GM19240 (cell line): ENCODE results near the gene SEC61B.
"Not testable (repeated sequence)": the region's sequence is repeated elsewhere in the genome, so short reads cannot be mapped to it uniquely, and the experiment has no call there.

Experiments
- DNase-seq: peaks from one replicate; pipeline ENCODE4 v3.0.0; 2011; ENCODE audit warnings: low spot score; ENCODE audit not compliant: insufficient read length

SEC61B gene

GRCh38 chr9:99235926-99236634, 14.0 kb downstream of the SEC61B start:
- DNase-seq = peak; percentile 39

- DNase-seq = no peak
These were observed 15.3 kb downstream of the SEC61B start for GRCh38 chr9:99237356-99237755.

- not testable (repeated sequence) for DNase-seq
These were observed 15.8 kb downstream of the SEC61B start for GRCh38 chr9:99237849-99238248.

DNA sequence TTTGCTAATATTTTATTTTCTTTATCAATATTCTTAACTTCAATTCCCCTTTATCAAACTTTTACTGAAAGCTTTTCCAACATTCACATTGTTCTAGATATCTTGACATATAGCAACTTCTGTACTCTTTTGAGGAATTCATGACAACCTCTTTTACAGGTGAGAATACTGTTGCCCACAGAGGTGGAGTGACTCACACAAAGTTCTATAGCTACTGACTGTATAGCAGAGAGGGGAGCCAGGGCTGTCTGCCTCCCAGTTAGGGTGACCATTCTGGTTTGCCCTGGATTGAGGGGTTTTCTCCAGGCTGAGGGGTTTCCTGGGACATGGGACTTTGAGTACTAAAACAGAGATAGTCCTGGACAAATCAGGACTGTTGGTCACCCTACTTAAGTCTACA, 16.2 kb downstream of the SEC61B start:
- DNase-seq = no peak

DNA sequence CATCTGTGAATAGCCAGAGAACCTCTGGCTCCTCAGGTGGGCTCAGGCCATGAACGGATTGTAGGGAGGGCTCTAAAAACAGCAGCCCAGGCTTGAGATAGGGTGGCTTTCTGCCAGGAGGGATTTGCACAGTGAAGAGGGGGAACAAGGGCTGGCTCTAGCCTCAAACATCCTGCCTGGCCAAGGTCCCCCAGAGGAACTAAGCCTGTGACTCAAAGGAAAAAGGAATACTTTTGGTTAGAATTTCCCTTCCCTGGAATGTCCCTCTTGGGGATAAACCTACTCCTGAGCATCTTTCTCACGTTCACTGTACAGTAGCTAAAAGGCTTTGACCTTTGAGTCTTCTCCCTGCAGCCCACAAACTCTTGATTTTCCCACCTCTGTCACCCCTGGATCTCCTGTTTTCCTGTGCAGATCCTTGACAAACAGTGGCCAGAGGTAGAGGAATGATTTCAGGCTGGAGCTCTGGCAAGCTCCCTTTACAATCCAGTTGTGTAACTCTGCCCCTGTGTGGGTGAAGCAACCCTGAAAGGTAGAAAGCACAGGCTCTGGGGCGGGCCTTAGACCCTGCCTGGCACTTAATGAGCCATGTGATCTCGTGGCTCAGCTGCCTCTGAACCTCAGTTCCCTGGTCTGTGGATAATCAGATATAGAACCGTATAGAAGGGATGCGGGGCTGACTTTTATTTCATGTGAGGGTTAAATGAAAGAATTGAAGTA, 17.4 kb downstream of the SEC61B start:
- no peak for DNase-seq

DNA sequence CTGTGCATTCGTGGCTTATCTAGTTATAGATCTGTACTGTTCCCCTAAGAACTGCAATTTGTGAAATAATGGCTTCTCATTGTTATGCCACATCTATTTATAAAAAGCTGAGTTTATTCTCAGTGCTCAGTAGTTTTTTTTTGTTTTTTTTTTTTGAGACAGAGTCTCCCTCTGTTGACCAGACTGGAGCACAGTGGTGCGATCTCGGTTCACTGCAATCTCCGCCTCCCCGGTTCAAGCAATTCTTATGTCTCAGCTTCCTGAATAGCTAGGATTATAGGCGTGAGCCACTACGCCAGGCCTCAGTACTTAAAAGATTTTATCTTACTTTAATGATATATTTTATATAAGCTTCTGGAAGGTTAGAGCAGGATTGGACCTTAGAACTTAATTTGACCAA, 19.0 kb downstream of the SEC61B start:
- DNase-seq = no peak

- no peak for DNase-seq
These were observed 22.5 kb downstream of the SEC61B start for GRCh38 chr9:99244344-99245260.

- DNase-seq = no peak
These were observed 27.5 kb downstream of the SEC61B start for GRCh38 chr9:99249619-99250018.

GRCh38 chr9:99251157-99251556, 29.1 kb downstream of the SEC61B start:
- no peak for DNase-seq

GRCh38 chr9:99253134-99253533, 31.1 kb downstream of the SEC61B start:
- DNase-seq = no peak

GRCh38 chr9:99253772-99254431, 31.8 kb downstream of the SEC61B start:
- DNase-seq = peak; percentile 84

DNA sequence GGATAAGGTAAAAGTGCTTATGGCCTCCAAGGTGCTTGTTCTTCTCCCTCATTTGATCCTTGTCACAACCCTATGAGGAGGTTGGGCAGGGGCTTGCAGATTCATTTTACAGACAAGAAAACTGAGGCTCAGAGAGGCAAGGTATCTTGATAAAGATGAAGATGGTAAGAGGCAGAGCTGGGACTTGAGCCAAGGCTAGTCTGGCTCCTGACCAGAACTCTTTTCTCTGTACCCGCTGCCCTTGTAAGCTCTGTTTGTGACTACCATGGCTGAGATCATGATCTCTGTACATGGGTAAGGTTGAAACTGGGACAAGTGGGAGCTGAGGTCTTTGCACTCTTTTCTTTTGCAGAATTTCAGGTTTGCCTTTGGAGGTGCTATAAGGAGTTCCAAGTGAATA, 33.6 kb downstream of the SEC61B start:
- no peak for DNase-seq

DNA sequence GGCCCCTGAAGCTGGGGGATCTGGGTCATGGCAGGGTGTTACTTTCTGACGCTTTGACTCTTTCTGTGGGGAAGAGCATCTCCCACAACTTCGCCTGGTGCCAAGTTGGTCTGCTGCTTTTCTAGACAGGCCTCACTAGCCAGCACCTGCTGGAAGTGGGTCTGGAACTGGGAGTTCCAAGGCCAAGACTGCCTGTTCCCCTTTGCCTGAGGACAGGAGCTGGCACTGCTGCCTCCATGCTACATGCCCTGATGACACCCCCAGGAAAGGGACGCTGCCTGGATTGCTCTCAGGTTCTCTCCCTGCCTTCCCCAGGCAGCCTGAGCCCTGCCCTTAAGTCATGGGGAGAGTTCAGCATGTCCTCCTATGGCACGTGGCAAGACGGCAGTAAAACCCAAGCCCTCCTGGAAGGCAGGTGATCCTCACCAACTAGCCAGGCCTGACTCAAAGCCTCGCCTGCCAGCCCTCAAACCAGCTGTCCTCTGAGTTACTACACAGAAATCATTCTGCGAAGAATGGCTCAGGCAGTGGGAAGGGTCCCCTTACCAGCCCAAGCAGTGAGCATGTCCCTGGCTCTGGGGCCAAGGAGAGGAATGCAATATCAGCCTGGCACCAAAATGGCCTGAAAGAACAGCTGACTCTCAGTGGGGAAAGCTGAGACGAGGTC, 35.8 kb downstream of the SEC61B start:
- DNase-seq = no peak

DNA sequence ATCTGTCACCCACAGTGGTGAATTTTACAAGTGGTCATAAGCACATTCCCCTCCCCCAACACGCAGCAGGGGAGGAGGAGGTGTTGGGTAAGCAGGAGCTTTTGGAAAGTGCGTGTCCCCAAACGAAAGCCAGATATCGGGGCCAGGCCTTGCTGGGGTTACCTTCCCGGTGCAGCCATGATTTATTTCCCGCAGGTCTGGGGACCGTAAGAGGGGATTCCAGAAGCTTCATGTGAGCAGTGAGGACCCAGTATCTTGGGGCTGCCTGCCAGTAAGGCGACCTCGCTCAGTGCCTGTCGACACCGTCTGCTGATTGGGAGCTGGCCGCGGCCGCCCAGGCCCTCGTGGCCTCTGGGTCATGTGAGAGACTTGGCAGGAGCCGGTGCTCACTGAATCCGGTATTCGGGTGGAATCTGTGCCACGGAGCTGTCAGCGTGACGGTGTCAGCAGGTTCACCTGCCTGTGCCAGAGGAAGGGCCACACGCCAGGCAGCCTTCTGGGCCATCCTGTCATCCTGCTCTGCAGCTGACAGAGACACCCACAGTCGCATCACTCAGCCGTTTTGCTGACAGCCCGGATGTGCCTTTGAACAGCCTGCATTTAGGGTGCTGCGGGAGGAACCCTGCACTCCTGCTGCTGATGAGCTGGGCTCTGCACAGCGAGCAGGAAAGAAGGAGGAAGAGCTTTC, 37.3 kb downstream of the SEC61B start:
- DNase-seq = no peak

DNA sequence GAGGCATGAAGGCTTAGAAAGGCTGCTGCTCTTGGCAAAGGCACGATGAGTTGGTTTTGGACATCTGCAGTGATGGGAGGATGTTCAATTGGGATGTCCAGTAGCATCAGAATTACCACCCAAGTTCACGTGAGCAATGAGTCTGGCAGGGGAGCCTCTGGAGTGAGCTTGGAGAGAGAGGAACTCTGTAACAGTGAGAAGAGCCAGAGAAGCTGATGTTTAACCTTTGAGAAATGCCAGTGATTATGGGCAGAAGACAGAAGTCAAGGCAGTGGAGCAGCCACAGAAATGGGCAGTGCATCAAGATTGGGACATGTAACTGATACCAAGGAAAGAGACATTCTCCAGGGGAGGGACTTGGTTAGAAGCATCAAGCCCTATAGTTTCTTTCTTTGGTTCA, 39.8 kb downstream of the SEC61B start:
- DNase-seq = no peak

GRCh38 chr9:99262949-99263418, 40.9 kb downstream of the SEC61B start:
- no peak for DNase-seq

- DNase-seq = no peak
These were observed 42.1 kb downstream of the SEC61B start for GRCh38 chr9:99264070-99264680.

- no peak for DNase-seq
These were observed 43.6 kb downstream of the SEC61B start for GRCh38 chr9:99265691-99266090.

DNA sequence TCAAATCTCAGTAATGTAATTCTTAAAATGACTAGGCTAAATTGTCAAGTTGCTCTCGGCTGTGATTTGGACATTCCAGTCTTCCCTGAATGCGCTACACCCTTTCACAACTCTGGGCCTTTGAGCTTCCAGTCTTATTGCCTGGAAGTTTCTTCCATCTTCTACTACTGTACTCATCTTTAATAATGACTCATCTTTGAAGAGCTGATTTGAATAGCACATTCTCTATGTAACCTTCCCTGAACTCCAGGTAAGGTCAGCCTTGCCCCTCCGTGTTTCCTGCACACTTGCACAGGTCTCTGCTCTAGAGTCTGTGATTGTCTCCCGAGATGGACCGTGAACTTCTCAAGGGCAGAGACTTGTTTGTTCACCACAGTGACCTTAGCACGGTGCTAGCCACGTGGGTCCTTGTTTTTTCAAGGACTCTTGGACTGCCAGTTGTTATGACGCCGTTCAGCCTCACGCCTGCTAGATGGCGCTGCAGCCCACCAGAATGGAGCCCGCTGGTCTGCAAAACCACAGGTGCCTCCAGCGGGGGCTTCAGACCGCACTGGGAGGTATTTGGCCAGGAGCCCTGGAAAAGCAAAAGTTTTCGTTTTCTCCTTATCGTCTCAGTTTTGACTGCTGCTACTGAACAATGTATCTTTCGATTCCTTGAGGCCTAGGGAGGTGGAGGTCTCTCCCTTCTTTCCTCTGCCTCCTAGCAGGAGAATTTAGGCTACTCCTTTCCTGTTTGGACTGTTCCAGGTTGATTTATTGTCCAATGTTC, 44.4 kb downstream of the SEC61B start:
- DNase-seq = no peak
